K562 (cell line): ENCODE measurements around the gene DYNC2I2. TPM values are rescaled to one million over a fixed set of nuclear protein-coding genes. Genes with fewer than 3 reads are reported as not detected.

Experiments used
- ATAC-seq: fragments of 200-7000 bp; cut with Tn5 transposase; 3 replicates; pipeline ENCODE4 v1.9.1; 2020; ENCODE audit warnings: moderate library complexity
- BruUV-seq: library from RNA; stranded (reverse); fragments of 400-500 nt; replicated peaks from 2 replicates; lab custom pipeline; 2021; lab: Mats Ljungman, UMichigan
- CTCF ChIA-PET: fragments of 300-600 bp; formaldehyde crosslinking; extraction: SDS; loops from one replicate; lab custom pipeline; 2021; ENCODE audit warnings: low intra/inter-chr PET ratio; lab: Yijun Ruan, JAX
- POLR2A ChIA-PET: fragments of 300-600, 350-650 bp; sonication (Branson Sonifier 250); formaldehyde crosslinking; extraction: SDS; loops from one replicate; lab custom pipeline; 2021; ENCODE audit warnings: antibody characterized with exemption, inconsistent platforms; lab: Yijun Ruan, JAX
- DNase-seq, 4 experiments: peaks; one replicate each; pipeline versions ENCODE4 v3.0.0 to v3.0.0-alpha.2; 2011 to 2018; ENCODE audit warnings: low spot score in 3 of 4, mixed read lengths in 3 of 4; ENCODE audit errors: extremely low read depth in 1 of 4
- FAIRE-seq: peaks from 2 replicates; lab custom pipeline; 2011; peaks lifted over from hg19 to GRCh38; lab: Jason Lieb, UNC
- H2AFZ ChIP-seq: 2 replicates; pipeline ENCODE4 v1.6.0; 2011; ENCODE audit warnings: low read depth, low read length, control low read depth, inconsistent platforms
- H3K27ac ChIP-seq: fragments of 200-600 bp; 3 replicates; pipeline ENCODE4 v1.8.0; 2011; ENCODE audit warnings: low read depth, mild to moderate bottlenecking, control low read depth, inconsistent platforms, low read length, moderate library complexity, mixed read lengths; ENCODE audit errors: extremely low read depth
- H3K27me3 ChIP-seq, 2 experiments: fragments of 300-600 bp in 1 of 2; 2 replicates in 1 of 2; 3 replicates in 1 of 2; pipeline versions ENCODE4 v1.6.0 to v1.8.0; 2011; ENCODE audit warnings: inconsistent platforms in 2 of 2, low read length in 2 of 2, mild to moderate bottlenecking in 1 of 2, mixed read lengths in 1 of 2, moderate library complexity in 1 of 2; ENCODE audit not compliant: control insufficient read depth in 2 of 2, insufficient read depth in 2 of 2
- H3K36me3 ChIP-seq: fragments of 300-600 bp; 3 replicates; pipeline ENCODE4 v1.8.0; 2011; ENCODE audit warnings: mild to moderate bottlenecking, low read length, inconsistent platforms; ENCODE audit not compliant: control insufficient read depth, insufficient read depth
- H3K4me1 ChIP-seq, 2 experiments: fragments of 200-600 bp in 1 of 2; replicated peaks in 1 of 2; 2 replicates in 1 of 2; 3 replicates in 1 of 2; pipeline versions ENCODE4 v1.5.1 to v1.8.0; 2011; ENCODE audit warnings: inconsistent platforms in 2 of 2, low read length in 2 of 2, mild to moderate bottlenecking in 1 of 2, mixed read lengths in 1 of 2, moderate library complexity in 1 of 2; ENCODE audit not compliant: control insufficient read depth in 2 of 2, insufficient read depth in 2 of 2
- H3K4me2 ChIP-seq: 2 replicates; pipeline ENCODE4 v1.6.1; 2011; ENCODE audit warnings: low read length, control low read depth, inconsistent platforms, mixed read lengths; ENCODE audit not compliant: insufficient read depth
- H3K4me3 ChIP-seq: fragments of 200-600 bp; sonication (generic), shearing (Covaris generic); 2 replicates; pipeline ENCODE4 v1.5.1; 2016; ENCODE audit warnings: control low read depth, inconsistent platforms
- H3K79me2 ChIP-seq: fragments of 200-600 bp; 3 replicates; pipeline ENCODE4 v1.8.0; 2011; ENCODE audit warnings: low read length, inconsistent platforms; ENCODE audit not compliant: control insufficient read depth, insufficient read depth
- H3K9ac ChIP-seq, 2 experiments: 2 replicates each; pipeline versions ENCODE4 v1.6.0 to v1.6.1; 2011; ENCODE audit warnings: low read depth in 2 of 2, low read length in 2 of 2, control low read depth in 1 of 2, inconsistent platforms in 1 of 2, mild to moderate bottlenecking in 1 of 2, mixed read lengths in 1 of 2; ENCODE audit not compliant: insufficient read depth in 1 of 2
- H3K9me1 ChIP-seq: one replicate; pipeline ENCODE4 v1.6.0; 2011; ENCODE audit warnings: inconsistent platforms, mild to moderate bottlenecking, low read length, moderate library complexity; ENCODE audit not compliant: control insufficient read depth, insufficient read depth
- H3K9me3 ChIP-seq: replicated peaks from 2 replicates; pipeline ENCODE4 v1.5.1; 2011; ENCODE audit warnings: low read depth, low read length, inconsistent platforms; ENCODE audit not compliant: control insufficient read depth, insufficient read depth
- H4K20me1 ChIP-seq: replicated peaks from 2 replicates; pipeline ENCODE4 v1.6.1; 2011; ENCODE audit warnings: low read length, inconsistent platforms, mixed read lengths; ENCODE audit not compliant: control insufficient read depth, insufficient read depth
- CC2D1A ChIP-seq: fragments of 450-650 bp; IDR thresholded peaks from 2 replicates; pipeline ENCODE4 v1.6.1; 2017; ENCODE audit warnings: mild to moderate bottlenecking
- CREB5 ChIP-seq: fragments of 250-450 bp; sonication (Bioruptor Pico); IDR thresholded peaks from 2 replicates; pipeline ENCODE4 v1.5.0; 2020; ENCODE audit warnings: mild to moderate bottlenecking
- DMBX1 ChIP-seq: fragments of 250-450 bp; sonication (Bioruptor Pico); IDR thresholded peaks from 2 replicates; pipeline ENCODE4 v1.8.0; 2022; ENCODE audit warnings: inconsistent platforms, mild to moderate bottlenecking, moderate library complexity, borderline replicate concordance
- ELF1 ChIP-seq: fragments of 200-800 bp; sonication (Bioruptor generic); IDR thresholded peaks from 2 replicates; pipeline ENCODE4 v1.6.1; 2016; ENCODE audit warnings: missing genetic modification characterization, missing compliant biosample characterization
- FOXK2 ChIP-seq, 2 experiments: fragments of 450-650 bp; IDR thresholded peaks in 1 of 2; conservative IDR thresholded peaks in 1 of 2; 2 replicates each; pipeline ENCODE4 v1.6.1; 2016; ENCODE audit warnings: low read depth in 2 of 2, mild to moderate bottlenecking in 1 of 2
- GTF2F1 ChIP-seq: IDR thresholded peaks from 2 replicates; pipeline ENCODE4 v1.6.1; 2011; ENCODE audit warnings: low read depth, low read length, improper control_type of control experiment
- LCOR ChIP-seq: sonication (generic); formaldehyde crosslinking; IDR thresholded peaks from 2 replicates; pipeline ENCODE4 v1.8.0; 2022; ENCODE audit warnings: mild to moderate bottlenecking, missing genetic modification reagents
- MXD1 ChIP-seq: fragments of 250-450 bp; sonication (Bioruptor Pico); IDR thresholded peaks from 2 replicates; pipeline ENCODE4 v1.8.0; 2021; ENCODE audit warnings: borderline replicate concordance, mild to moderate bottlenecking, moderate library complexity; ENCODE audit not compliant: poor library complexity, severe bottlenecking
- SREBF1 ChIP-seq: fragments of 150-350 bp; IDR thresholded peaks from 2 replicates; pipeline ENCODE4 v1.6.1; 2014; ENCODE audit warnings: antibody characterized with exemption, low read depth, low read length, borderline replicate concordance
- STAG1 ChIP-seq: sonication (generic); formaldehyde crosslinking; IDR thresholded peaks from 2 replicates; pipeline ENCODE4 v1.5.0; 2020; ENCODE audit warnings: missing genetic modification reagents, borderline replicate concordance
- XRCC4 ChIP-seq: IDR thresholded peaks from one replicate; pipeline ENCODE4 v1.6.1; 2011; ENCODE audit not compliant: insufficient read depth, insufficient read length; ENCODE audit errors: extremely low read depth
- ZBTB5 ChIP-seq: fragments of 450-650 bp; IDR thresholded peaks from 2 replicates; pipeline ENCODE4 v1.6.1; 2017; ENCODE audit warnings: antibody characterized with exemption
- ZC3H8 ChIP-seq: fragments of 450-650 bp; IDR thresholded peaks from 2 replicates; pipeline ENCODE4 v1.6.1; 2017
- ZNF79 ChIP-seq: fragments of 250-450 bp; sonication (Bioruptor Pico); IDR thresholded peaks from 2 replicates; pipeline ENCODE4 v1.4.0; 2020; ENCODE audit warnings: low read depth, mild to moderate bottlenecking, moderate library complexity
- WGBS: fragments of 100-300 bp; shearing (Covaris generic); methylation state at CpG from one replicate; pipeline ENCODE4 v1.1.6; 2016; ENCODE audit warnings: low coverage, mixed read lengths; ENCODE audit not compliant: insufficient coverage; ENCODE audit errors: missing lambda C conversion rate; 5-methylcytosine and 5-hydroxymethylcytosine counted together
- in situ Hi-C: fragments of 300-500 bp; cut with MboI; formaldehyde crosslinking; loops from 4 replicates; pipeline ENCODE4 v1.15.0; 2018; ENCODE audit warnings: inconsistent platforms, mixed read lengths
- intact Hi-C: fragments of 100-400 bp; cut with micrococcal nuclease; formaldehyde crosslinking; loops from 2 replicates; pipeline ENCODE4 v1.14.2; 2022
- polyA plus RNA-seq, 8 experiments: library from polyadenylated mRNA; depleted of rRNA in 4 of 8; stranded (reverse) in 5 of 8; unstranded in 3 of 8; fragments of >200 nt; fragmentation: Nextera tagmentation in 2 of 8; fragmentation: Illumina TruSeq in 1 of 8; extraction: Ambion mirVana in 2 of 8; extraction: Trizol in 1 of 8; gene quantifications; 2 replicates each; pipeline versions ENCODE4 v1.2.1 to v1.2.3, GENCODE V29; 2011 to 2014; ENCODE audit warnings: inconsistent platforms in 1 of 8, missing spikeins in 1 of 8
- total RNA-seq, 7 experiments: library from RNA; depleted of rRNA in 6 of 7; stranded (reverse); fragments of >200 nt in 6 of 7; fragmentation: Illumina TruSeq in 2 of 7; extraction: Trizol in 2 of 7; gene quantifications; 2 replicates each; pipeline versions ENCODE4 v1.2.1 to v1.2.3, GENCODE V29; 2011 to 2021; ENCODE audit warnings: low replicate concordance in 1 of 7

DYNC2I2 gene
- total and polyA plus RNA-seq, 9 of the 15 experiments (the other 6 are each of a cell fraction or from before 2014, with no cell fraction given): 1.5 to 249 (median 70.0) TPM

- in situ Hi-C loops: no loop called here
- no peak overlapping the region for H3K4me2 ChIP-seq
- H3K9ac ChIP-seq: no peak overlapping the region
- WGBS: 100% methylated on average over 6 of the region's 10 CpGs
- peaks cover 0 to 32% of the 10 kb centered on the region in 2 experiments; a peak in 2 of 5 replicates for H3K4me1 ChIP-seq
- H3K36me3 ChIP-seq: peaks cover 70% of the 10 kb centered on the region
- ChIA-PET CTCF (no interaction called here), POLR2A (interaction anchor here (0.9 to 2.0 kb wide), 3 partner anchors 12 to 26 kb away, joined by 4 to 7 read pairs (median 5); no protein-coding TSS in a partner anchor)
- intact Hi-C loops: no loop called here
- ATAC-seq (no peak), FAIRE-seq (no peak), DNase-seq (no peak)
- H3K9me1 ChIP-seq: no peaks in the 10 kb centered on the region
- no peak overlapping the region for H3K4me3 ChIP-seq
- no peaks in the 10 kb centered on the region for H3K79me2 ChIP-seq
- H3K27me3 ChIP-seq: no peaks in the 10 kb centered on the region
- no peak for TF ChIP-seq XRCC4
- no peak for TF ChIP-seq CC2D1A
- TF ChIP-seq ELF1 (tag): no peak
- no peak for TF ChIP-seq ZBTB5
- TF ChIP-seq STAG1 (CRISPR knock-in tag): no peak
- no peak for TF ChIP-seq CREB5 (CRISPR knock-in tag)
- no peak for TF ChIP-seq GTF2F1
- no peak for TF ChIP-seq ZNF79 (CRISPR knock-in tag)
- no peak for TF ChIP-seq ZC3H8
- no peak for TF ChIP-seq LCOR
- no peak for TF ChIP-seq DMBX1
- no peak for TF ChIP-seq MXD1
- no peak for TF ChIP-seq SREBF1
- TF ChIP-seq FOXK2 (conservative IDR thresholded peaks at IDR 0.05 in 1 of 2, IDR thresholded peaks at IDR 0.05 in 1 of 2; ENCODE audit: low read depth in 2 of 2): no peak
- H3K9me3 ChIP-seq: no peaks in the 10 kb centered on the region
- H3K27ac ChIP-seq: no peak overlapping the region
- no TSS peak for BruUV-seq
- no peaks in the 10 kb centered on the region; the same call in 1 of the 2 replicates for H4K20me1 ChIP-seq
- no peak overlapping the region for H2AFZ ChIP-seq
These were observed 22.5 kb downstream of the DYNC2I2 start for GRCh38 chr9:128634111-128634510.
